Measurements from ENCODE around the gene IRF9. TPM values are rescaled to one million over a fixed set of nuclear protein-coding genes. Genes with fewer than 3 reads are reported as not detected.

The IRF9 gene
- total and polyA plus RNA-seq, 2 of the 13 experiments (the other 11 are each of a cell fraction or from before 2014, with no cell fraction given), result 14.9 to 49.7 TPM

GRCh38 chr14:24145690-24146452, 15.2 kb upstream of the IRF9 start (continued):
- TF ChIP-seq GRHL1 (CRISPR knock-in tag; conservative IDR thresholded peaks at IDR 0.05), result no peak
- TF ChIP-seq HMGA1 (CRISPR knock-in tag; conservative IDR thresholded peaks at IDR 0.05), result no peak; the same call in 1 of the 2 replicates
- TF ChIP-seq, protein P1, sequence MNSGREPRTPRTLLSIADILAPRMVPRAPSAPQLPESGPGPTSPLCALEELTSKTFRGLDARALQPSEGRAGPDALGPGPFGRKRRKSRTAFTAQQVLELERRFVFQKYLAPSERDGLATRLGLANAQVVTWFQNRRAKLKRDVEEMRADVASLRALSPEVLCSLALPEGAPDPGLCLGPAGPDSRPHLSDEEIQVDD (CRISPR knock-in tag; IDR thresholded peaks at IDR 0.05; ENCODE audit: borderline replicate concordance), result 0 out of 2 replicates have a peak, but pooled peaks have one; percentile 81
- no peak for TF ChIP-seq ZNF318 (CRISPR knock-in tag; IDR thresholded peaks at IDR 0.05)
- no peak for TF ChIP-seq HIVEP1 (CRISPR knock-in tag; IDR thresholded peaks at IDR 0.05)
- 0 out of 2 replicates have a peak, but pooled peaks have one; percentile 32 for TF ChIP-seq ZNF570 (CRISPR knock-in tag; IDR thresholded peaks at IDR 0.05; ENCODE audit: borderline replicate concordance)
- no peak for TF ChIP-seq ZNF792 (CRISPR knock-in tag; IDR thresholded peaks at IDR 0.05)
- no peak for TF ChIP-seq HBP1 (CRISPR knock-in tag; IDR thresholded peaks at IDR 0.05; ENCODE audit: low read depth)
- TF ChIP-seq GZF1 (CRISPR knock-in tag; IDR thresholded peaks at IDR 0.05), result 0 out of 2 replicates have a peak, but pooled peaks have one; percentile 5
- TF ChIP-seq ZNF558 (CRISPR knock-in tag; IDR thresholded peaks at IDR 0.05; ENCODE audit: borderline replicate concordance), result no peak
- 0 out of 2 replicates have a peak, but pooled peaks have one; percentile 62 for TF ChIP-seq ZNF550 (CRISPR knock-in tag; IDR thresholded peaks at IDR 0.05; ENCODE audit: borderline replicate concordance)
- TF ChIP-seq NRL (CRISPR knock-in tag; IDR thresholded peaks at IDR 0.05; ENCODE audit: borderline replicate concordance), result no peak
- TF ChIP-seq, protein P2, sequence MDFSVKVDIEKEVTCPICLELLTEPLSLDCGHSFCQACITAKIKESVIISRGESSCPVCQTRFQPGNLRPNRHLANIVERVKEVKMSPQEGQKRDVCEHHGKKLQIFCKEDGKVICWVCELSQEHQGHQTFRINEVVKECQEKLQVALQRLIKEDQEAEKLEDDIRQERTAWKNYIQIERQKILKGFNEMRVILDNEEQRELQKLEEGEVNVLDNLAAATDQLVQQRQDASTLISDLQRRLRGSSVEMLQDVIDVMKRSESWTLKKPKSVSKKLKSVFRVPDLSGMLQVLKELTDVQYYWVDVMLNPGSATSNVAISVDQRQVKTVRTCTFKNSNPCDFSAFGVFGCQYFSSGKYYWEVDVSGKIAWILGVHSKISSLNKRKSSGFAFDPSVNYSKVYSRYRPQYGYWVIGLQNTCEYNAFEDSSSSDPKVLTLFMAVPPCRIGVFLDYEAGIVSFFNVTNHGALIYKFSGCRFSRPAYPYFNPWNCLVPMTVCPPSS (IDR thresholded peaks at IDR 0.05), result no peak
- peak; percentile 75; the same call in 1 of the 2 replicates for TF ChIP-seq PAWR (CRISPR knock-in tag; IDR thresholded peaks at IDR 0.05; ENCODE audit: borderline replicate concordance)
- TF ChIP-seq EEA1 (CRISPR knock-in tag; IDR thresholded peaks at IDR 0.05; ENCODE audit: borderline replicate concordance), result no peak

All from HepG2 (cell line).